GM19043 (cell line): ENCODE results near the gene PPP6R3.

Source experiments
- ATAC-seq: cut with Tn5 transposase; IDR thresholded peaks from one replicate; pipeline ENCODE4 v1.9.1; 2021; ENCODE audit warnings: low read depth; ENCODE audit not compliant: unreplicated experiment

PPP6R3 gene

DNA sequence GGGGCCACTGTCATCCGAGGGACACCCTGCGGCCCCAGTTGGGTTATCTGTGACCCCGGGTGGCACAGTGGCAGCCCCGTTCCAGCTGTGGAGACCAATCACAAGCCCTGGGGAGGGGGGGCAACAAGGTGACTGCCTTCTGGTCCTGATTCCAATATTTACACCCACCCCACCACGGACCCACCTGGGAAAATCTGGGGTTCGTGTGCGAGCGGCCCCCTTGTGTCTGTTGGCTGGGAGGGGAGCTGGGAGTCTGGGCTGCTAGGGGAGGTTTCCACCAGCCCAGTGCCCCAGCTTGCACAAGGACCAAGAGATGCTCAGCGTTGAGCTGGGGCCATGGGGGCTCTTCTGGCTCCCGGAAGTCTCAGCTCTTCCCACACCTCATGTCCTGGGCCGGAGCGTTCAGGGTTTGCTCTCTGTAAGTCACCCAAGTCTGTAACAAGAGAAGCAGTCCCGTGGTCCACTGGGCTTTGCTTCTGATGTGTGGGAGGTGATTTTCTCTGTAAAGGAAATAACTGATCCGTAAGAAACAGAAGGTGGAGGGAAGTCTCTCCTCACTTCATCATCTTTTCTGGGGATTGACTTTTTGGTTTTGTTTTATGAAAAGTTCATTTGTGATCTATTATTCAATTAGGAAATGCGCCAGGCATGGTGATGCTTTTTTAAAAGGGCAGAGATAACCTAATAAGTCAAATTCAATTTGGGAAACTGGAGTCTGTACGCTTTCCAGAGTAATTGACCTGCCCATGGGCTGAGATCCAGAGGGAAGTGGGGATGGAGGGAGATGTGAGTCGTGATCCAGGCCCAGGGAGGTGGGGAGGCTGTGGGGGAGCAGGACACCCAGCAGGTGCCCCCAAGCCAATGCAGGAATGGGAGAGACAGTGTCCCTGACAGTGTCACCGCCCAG is 201.4 kb downstream of the PPP6R3 start:
- no peak for ATAC-seq

GRCh38 chr11:68663482-68664010 is 203.0 kb downstream of the PPP6R3 start:
- ATAC-seq = no peak

- no peak for ATAC-seq
Measured at GRCh38 chr11:68664141-68664540, 203.6 kb downstream of the PPP6R3 start.

GRCh38 chr11:68664906-68665305 is 204.4 kb downstream of the PPP6R3 start:
- no peak for ATAC-seq
